Naive B cell (primary cell): Measurements from ENCODE around the gene C16orf92. TPM values are rescaled to one million over a fixed set of nuclear protein-coding genes. Genes with fewer than 3 reads are reported as not detected.

Experiments
- ATAC-seq, 2 donors: fragments of 150-1000 bp; cut with Tn5 transposase; 2 replicates each; pipeline ENCODE4 v1.10.0; 2021; ENCODE audit warnings: low read depth in 2 of 2, mild to moderate bottlenecking in 2 of 2, moderate library complexity in 2 of 2
- DNase-seq: peaks from one replicate; pipeline ENCODE4 v3.0.0; 2022
- H3K27ac Mint-ChIP-seq, 6 donors: one replicate each; pipeline ENCODE4 v1.8.0; 2020 to 2022; ENCODE audit warnings: mild to moderate bottlenecking in 6 of 6, mixed read lengths in 6 of 6, moderate library complexity in 5 of 6, inconsistent platforms in 2 of 6
- H3K27me3 Mint-ChIP-seq, 3 donors: one replicate each; pipeline ENCODE4 v1.8.0; 2021 to 2022; ENCODE audit warnings: mixed read lengths in 3 of 3, mild to moderate bottlenecking in 1 of 3
- H3K36me3 Mint-ChIP-seq, 2 donors: one replicate each; pipeline ENCODE4 v1.8.0; 2020 to 2022; ENCODE audit warnings: mixed read lengths in 2 of 2, inconsistent platforms in 1 of 2, mild to moderate bottlenecking in 1 of 2
- H3K4me1 Mint-ChIP-seq, 3 donors: one replicate each; pipeline ENCODE4 v1.8.0; 2020 to 2022; ENCODE audit warnings: mixed read lengths in 3 of 3, inconsistent platforms in 1 of 3, mild to moderate bottlenecking in 1 of 3, moderate library complexity in 1 of 3
- H3K4me3 Mint-ChIP-seq, 8 donors: one replicate each; pipeline ENCODE4 v1.8.0; 2020 to 2022; ENCODE audit warnings: mild to moderate bottlenecking in 8 of 8, mixed read lengths in 8 of 8, moderate library complexity in 8 of 8, inconsistent platforms in 2 of 8
- H3K9me3 Mint-ChIP-seq, 7 donors: one replicate each; pipeline ENCODE4 v1.8.0; 2020 to 2022; ENCODE audit warnings: mixed read lengths in 7 of 7, mild to moderate bottlenecking in 5 of 7, inconsistent platforms in 2 of 7, moderate library complexity in 1 of 7
- polyA plus RNA-seq, 6 donors: library from polyadenylated mRNA; unstranded; fragments of 300-500 nt; fragmentation: Illumina TruSeq; gene quantifications; one replicate each; pipeline ENCODE4 v1.2.3, GENCODE V29; 2021; ENCODE audit warnings: low read depth in 6 of 6

Gene C16orf92
- polyA plus RNA-seq, 6 donors from 2014 or later: not detected

- H3K4me3 Mint-ChIP-seq: peak overlapping the region; percentile 85 to 94 (median 89)
- peak; percentile 76 to 88 for ATAC-seq
- H3K9me3 Mint-ChIP-seq: no peaks in the 10 kb centered on the region
Observed at GRCh38 chr16:30052671-30053372, 29.8 kb downstream of the C16orf92 start.

GRCh38 chr16:30053376-30054015, 30.5 kb downstream of the C16orf92 start:
- H3K4me1 Mint-ChIP-seq: peaks cover 10 to 23% (median 10%) of the 10 kb centered on the region in 3 donors
- no peaks in the 10 kb centered on the region for H3K36me3 Mint-ChIP-seq
- no peaks in the 10 kb centered on the region for H3K27me3 Mint-ChIP-seq
- H3K4me3 Mint-ChIP-seq: peak overlapping the region; percentile 68 to 93 (median 88)
- DNase-seq (no peak), ATAC-seq (peak; percentile 14 to 17)
- H3K27ac Mint-ChIP-seq: peak overlapping the region in 4 of 6 donors; percentile 57 to 91 (median 79)
- no peaks in the 10 kb centered on the region for H3K9me3 Mint-ChIP-seq

More at GRCh38 chr16:30052671-30053372, 29.8 kb downstream of the C16orf92 start:
- H3K27me3 Mint-ChIP-seq: no peaks in the 10 kb centered on the region
- H3K4me1 Mint-ChIP-seq: peaks cover 10 to 23% (median 10%) of the 10 kb centered on the region in 3 donors
- H3K27ac Mint-ChIP-seq: peak overlapping the region in 5 of 6 donors; percentile 42 to 90 (median 83)
- no peaks in the 10 kb centered on the region for H3K36me3 Mint-ChIP-seq
- peak; percentile 81 for DNase-seq

- DNase-seq (no peak), ATAC-seq (no peak)
- H3K27me3 Mint-ChIP-seq: no peaks in the 10 kb centered on the region
- no peaks in the 10 kb centered on the region for H3K36me3 Mint-ChIP-seq
- no peaks in the 10 kb centered on the region for H3K9me3 Mint-ChIP-seq
- peaks cover 10 to 23% (median 10%) of the 10 kb centered on the region in 3 donors for H3K4me1 Mint-ChIP-seq
- peak overlapping the region in 2 of 6 donors; percentile 49 to 76 for H3K27ac Mint-ChIP-seq
- peak overlapping the region in 7 of 8 donors; percentile 51 to 93 (median 68) for H3K4me3 Mint-ChIP-seq
Observed at GRCh38 chr16:30054451-30054850, 31.5 kb downstream of the C16orf92 start.

- H3K4me3 Mint-ChIP-seq: peak overlapping the region in 5 of 8 donors; percentile 15 to 77 (median 52)
- H3K36me3 Mint-ChIP-seq: no peaks in the 10 kb centered on the region
- peaks cover 10 to 23% (median 10%) of the 10 kb centered on the region in 3 donors for H3K4me1 Mint-ChIP-seq
- H3K27me3 Mint-ChIP-seq: no peaks in the 10 kb centered on the region
- H3K9me3 Mint-ChIP-seq: no peaks in the 10 kb centered on the region
- DNase-seq (no peak), ATAC-seq (peak; percentile 31 to 50)
- H3K27ac Mint-ChIP-seq: peak overlapping the region in 1 of 6 donors; percentile 32
Observed at GRCh38 chr16:30054959-30055553, 32.1 kb downstream of the C16orf92 start.

- no peak for ATAC-seq
- no peak overlapping the region for H3K4me3 Mint-ChIP-seq
- no peaks in the 10 kb centered on the region for H3K27me3 Mint-ChIP-seq
- no peak overlapping the region for H3K27ac Mint-ChIP-seq
- no peak for DNase-seq
- no peaks in the 10 kb centered on the region for H3K9me3 Mint-ChIP-seq
- H3K36me3 Mint-ChIP-seq: no peaks in the 10 kb centered on the region
- peaks cover 5 to 17% (median 13%) of the 10 kb centered on the region in 3 donors for H3K4me1 Mint-ChIP-seq
Observed at GRCh38 chr16:30060346-30060745, 37.3 kb downstream of the C16orf92 start.

GRCh38 chr16:30060836-30061554, 38.0 kb downstream of the C16orf92 start:
- H3K4me3 Mint-ChIP-seq: peak overlapping the region in 1 of 8 donors; percentile 29
- no peak overlapping the region for H3K27ac Mint-ChIP-seq

GRCh38 chr16:30063278-30063892, 40.4 kb downstream of the C16orf92 start:
- H3K4me1 Mint-ChIP-seq: peaks cover 18 to 30% (median 29%) of the 10 kb centered on the region in 3 donors
- DNase-seq (no peak), ATAC-seq (no peak)
- H3K9me3 Mint-ChIP-seq: no peaks in the 10 kb centered on the region
- no peaks in the 10 kb centered on the region for H3K27me3 Mint-ChIP-seq
- H3K36me3 Mint-ChIP-seq: no peaks in the 10 kb centered on the region
- H3K27ac Mint-ChIP-seq: peak overlapping the region; percentile 3 to 99 (median 73)
- peak overlapping the region; percentile 25 to 100 (median 97) for H3K4me3 Mint-ChIP-seq

More at GRCh38 chr16:30060836-30061554, 38.0 kb downstream of the C16orf92 start:
- H3K36me3 Mint-ChIP-seq: no peaks in the 10 kb centered on the region
- H3K4me1 Mint-ChIP-seq: peaks cover 5 to 17% (median 13%) of the 10 kb centered on the region in 3 donors
- DNase-seq (no peak), ATAC-seq (no peak)
- H3K27me3 Mint-ChIP-seq: no peaks in the 10 kb centered on the region
- H3K9me3 Mint-ChIP-seq: no peaks in the 10 kb centered on the region

GRCh38 chr16:30063893-30064728, 41.1 kb downstream of the C16orf92 start:
- Mint-ChIP-seq H3K4me1 (peaks cover 21 to 34% (median 29%) of the 10 kb centered on the region in 3 donors), H3K27ac (peak overlapping the region; percentile 92 to 99 (median 98)), H3K27me3 (no peaks in the 10 kb centered on the region), H3K4me3 (peak overlapping the region; percentile 91 to 100 (median 99)), H3K9me3 (no peaks in the 10 kb centered on the region), H3K36me3 (no peaks in the 10 kb centered on the region)
- ATAC-seq (peak; percentile 46), DNase-seq (peak; percentile 74)

GRCh38 chr16:30064729-30065101, 41.7 kb downstream of the C16orf92 start:
- Mint-ChIP-seq H3K27ac (peak overlapping the region; percentile 88 to 99 (median 98)), H3K4me1 (peaks cover 21 to 39% (median 29%) of the 10 kb centered on the region in 3 donors), H3K27me3 (no peaks in the 10 kb centered on the region), H3K36me3 (peaks cover 0 to 4% of the 10 kb centered on the region in 2 donors), H3K9me3 (no peaks in the 10 kb centered on the region), H3K4me3 (peak overlapping the region; percentile 91 to 100 (median 99))
- ATAC-seq (no peak), DNase-seq (no peak)

GRCh38 chr16:30065102-30065942, 42.3 kb downstream of the C16orf92 start, which contains the start of gene ALDOA:
Gene ALDOA, plus strand, starts transcription at chr16:30065760. Its CDS starts 1,138 bp downstream, at chr16:30066898.
- H3K27me3 Mint-ChIP-seq: no peaks in the 10 kb centered on the region
- DNase-seq (peak; percentile 95), ATAC-seq (peak; percentile 83)
- peaks cover 0 to 4% of the 10 kb centered on the region in 2 donors for H3K36me3 Mint-ChIP-seq
- H3K27ac Mint-ChIP-seq: peak within 1 kb of the TSS; percentile 88 to 99 (median 98)
- no peaks in the 10 kb centered on the region for H3K9me3 Mint-ChIP-seq
- H3K4me3 Mint-ChIP-seq: peak within 1 kb of the TSS; percentile 91 to 100 (median 99)
- H3K4me1 Mint-ChIP-seq: peaks cover 21 to 39% (median 29%) of the 10 kb centered on the region in 3 donors
